ENCODE results near the gene L1CAM. TPM values are rescaled to one million over a fixed set of nuclear protein-coding genes. Genes with fewer than 3 reads are reported as not detected.

Gene L1CAM
- total and polyA plus RNA-seq, 2 donors (not counting 1 experiment from before 2014, with no cell fraction given): 9.4 to 19.9 TPM

DNA sequence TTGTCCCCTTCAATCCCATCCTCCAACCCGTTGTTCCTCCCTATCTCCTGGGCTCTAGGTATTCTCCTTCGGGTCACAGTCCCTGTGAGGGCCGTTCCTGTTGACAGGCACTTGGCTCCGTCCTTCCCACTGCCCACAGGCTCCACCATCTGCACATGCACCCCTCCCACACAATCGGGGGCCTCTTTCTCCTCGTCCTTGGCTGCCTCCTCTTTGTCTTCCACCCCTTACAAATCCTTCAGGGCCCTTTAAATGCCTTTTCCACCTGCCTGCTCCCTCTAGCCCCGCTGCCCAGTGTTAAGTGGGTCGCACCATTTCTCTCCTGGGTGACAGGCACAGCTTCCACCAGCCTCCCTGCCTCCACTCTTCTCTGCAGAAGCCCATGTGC is 15.8 kb upstream of the L1CAM start:
- no peaks in the 10 kb centered on the region for H3K36me3 ChIP-seq (replicated peaks in 1 of 2; ENCODE audit: control extremely low read depth in 1 of 2, control insufficient read depth in 1 of 2, extremely low read depth in 1 of 2, insufficient read depth in 2 of 2, low read length in 1 of 2)
- H3K4me1 Mint-ChIP-seq: peaks cover 49% of the 10 kb centered on the region
- no peaks in the 10 kb centered on the region for H3K9me3 Mint-ChIP-seq (ENCODE audit: insufficient read depth)
- H3K27ac Mint-ChIP-seq: peak overlapping the region; percentile 80
- no peak overlapping the region for H3K27ac ChIP-seq (ENCODE audit: low read length in 2 of 2)
- H3K79me2 ChIP-seq (ENCODE audit: control insufficient read depth, insufficient read depth, low read length): no peaks in the 10 kb centered on the region
- ChIA-PET POLR2A (interaction anchor here (0.6 kb wide), 1 partner anchor 34 kb away, joined by 3 read pairs; no protein-coding TSS in a partner anchor), CTCF (no interaction called here)
- TF ChIP-seq, protein P1, sequence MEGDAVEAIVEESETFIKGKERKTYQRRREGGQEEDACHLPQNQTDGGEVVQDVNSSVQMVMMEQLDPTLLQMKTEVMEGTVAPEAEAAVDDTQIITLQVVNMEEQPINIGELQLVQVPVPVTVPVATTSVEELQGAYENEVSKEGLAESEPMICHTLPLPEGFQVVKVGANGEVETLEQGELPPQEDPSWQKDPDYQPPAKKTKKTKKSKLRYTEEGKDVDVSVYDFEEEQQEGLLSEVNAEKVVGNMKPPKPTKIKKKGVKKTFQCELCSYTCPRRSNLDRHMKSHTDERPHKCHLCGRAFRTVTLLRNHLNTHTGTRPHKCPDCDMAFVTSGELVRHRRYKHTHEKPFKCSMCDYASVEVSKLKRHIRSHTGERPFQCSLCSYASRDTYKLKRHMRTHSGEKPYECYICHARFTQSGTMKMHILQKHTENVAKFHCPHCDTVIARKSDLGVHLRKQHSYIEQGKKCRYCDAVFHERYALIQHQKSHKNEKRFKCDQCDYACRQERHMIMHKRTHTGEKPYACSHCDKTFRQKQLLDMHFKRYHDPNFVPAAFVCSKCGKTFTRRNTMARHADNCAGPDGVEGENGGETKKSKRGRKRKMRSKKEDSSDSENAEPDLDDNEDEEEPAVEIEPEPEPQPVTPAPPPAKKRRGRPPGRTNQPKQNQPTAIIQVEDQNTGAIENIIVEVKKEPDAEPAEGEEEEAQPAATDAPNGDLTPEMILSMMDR (IDR thresholded peaks at IDR 0.05): no peak
- no peak for TF ChIP-seq EZH2 (IDR thresholded peaks at IDR 0.05; ENCODE audit: borderline replicate concordance, insufficient read depth, low read depth, low read length, poor library complexity, severe bottlenecking)
- H3K27me3 ChIP-seq (replicated peaks in 1 of 4; ENCODE audit: control extremely low read depth in 1 of 4, control insufficient read depth in 3 of 4, insufficient read depth in 4 of 4, low read length in 3 of 4): no peaks in the 10 kb centered on the region
- no peaks in the 10 kb centered on the region for H3K9me3 ChIP-seq (ENCODE audit: control extremely low read depth in 1 of 3, control insufficient read depth in 2 of 3, insufficient read depth in 1 of 3, low read length in 2 of 3)
- H3K4me3 Mint-ChIP-seq: peak overlapping the region; percentile 72
- no peak overlapping the region for H3K9ac ChIP-seq (ENCODE audit: low read length)
- peaks cover 45 to 48% of the 10 kb centered on the region in 2 donors for H3K4me1 ChIP-seq (ENCODE audit: control insufficient read depth in 2 of 2, insufficient read depth in 2 of 2, low read length in 2 of 2)
- peak overlapping the region; percentile 64 for H3K4me2 ChIP-seq (replicated peaks; ENCODE audit: low read depth, low read length, poor library complexity, severe bottlenecking)
- no peak for ATAC-seq (ENCODE audit: low read depth)
- DNase-seq: no peak
- no peak overlapping the region for H3K4me3 ChIP-seq (ENCODE audit: control extremely low read depth in 1 of 5, extremely low read depth in 1 of 5, insufficient read depth in 1 of 5, low read depth in 2 of 5, low read length in 4 of 5)
- no peak overlapping the region for H2AFZ ChIP-seq (ENCODE audit: insufficient read depth, low read depth, low read length, poor library complexity, severe bottlenecking)
- intact Hi-C loops (cut with micrococcal nuclease): no loop called here
- no peaks in the 10 kb centered on the region for H4K20me1 ChIP-seq (ENCODE audit: control insufficient read depth, insufficient read depth, low read length, poor library complexity, severe bottlenecking)
- 80% methylated on average over 2 of the region's 8 CpGs for WGBS (ENCODE audit: insufficient coverage)
- no peaks in the 10 kb centered on the region for H3K27me3 Mint-ChIP-seq

DNA sequence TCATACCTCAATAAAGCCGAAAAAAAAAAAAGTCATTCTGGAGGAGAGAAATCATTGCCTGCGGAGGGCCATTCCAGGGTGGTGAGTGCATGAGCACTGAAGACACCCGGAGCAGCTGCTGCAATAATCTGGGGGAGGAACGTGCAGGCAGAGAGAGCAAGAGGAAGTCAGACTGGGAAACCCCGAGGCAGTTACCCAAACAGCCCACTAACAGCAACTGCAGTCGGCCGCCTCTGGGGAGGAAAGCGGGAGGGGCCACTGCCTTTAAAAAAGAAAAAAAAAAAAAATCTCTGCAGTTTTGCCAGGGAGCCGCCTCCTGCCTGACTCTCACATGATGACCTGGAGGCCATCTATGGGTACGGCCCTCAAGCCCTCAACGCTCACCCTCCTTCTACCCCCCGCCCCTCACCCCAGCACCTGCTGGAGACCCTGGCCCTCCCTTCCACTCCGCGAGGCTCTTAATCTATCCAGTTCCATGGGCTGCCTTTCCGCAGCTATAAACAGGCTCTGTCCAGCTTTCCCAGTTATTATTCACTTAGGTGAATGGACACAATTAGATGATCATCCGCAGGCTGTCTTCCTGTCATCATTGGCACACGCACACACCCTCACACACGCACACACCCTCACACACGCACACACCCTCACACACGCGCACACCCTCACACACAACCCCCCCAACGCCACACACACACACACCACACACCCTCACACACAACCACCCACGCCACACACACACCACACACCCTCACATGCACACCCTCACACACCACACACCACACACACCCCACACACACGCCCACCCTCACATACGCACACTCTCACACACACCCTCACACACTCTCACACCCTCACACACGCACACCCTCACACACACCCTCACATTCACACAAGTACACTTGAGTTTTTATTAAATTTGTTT is 15.1 kb upstream of the L1CAM start:
- intact Hi-C loops (cut with micrococcal nuclease): no loop called here
- Histone ChIP-seq H3K4me2 (replicated peaks; ENCODE audit: low read depth, low read length, poor library complexity, severe bottlenecking) (peak overlapping the region; percentile 64), H3K79me2 (ENCODE audit: control insufficient read depth, insufficient read depth, low read length) (no peaks in the 10 kb centered on the region), H3K27me3 (replicated peaks in 1 of 4; ENCODE audit: control extremely low read depth in 1 of 4, control insufficient read depth in 3 of 4, insufficient read depth in 4 of 4, low read length in 3 of 4) (no peaks in the 10 kb centered on the region), H3K9ac (ENCODE audit: low read length) (peak overlapping the region; percentile 20), H3K4me3 (ENCODE audit: control extremely low read depth in 1 of 5, extremely low read depth in 1 of 5, insufficient read depth in 1 of 5, low read depth in 2 of 5, low read length in 4 of 5) (peak overlapping the region in 1 of 5 experiments; percentile 6), H2AFZ (ENCODE audit: insufficient read depth, low read depth, low read length, poor library complexity, severe bottlenecking) (no peak overlapping the region), H4K20me1 (ENCODE audit: control insufficient read depth, insufficient read depth, low read length, poor library complexity, severe bottlenecking) (no peaks in the 10 kb centered on the region), H3K36me3 (replicated peaks in 1 of 2; ENCODE audit: control extremely low read depth in 1 of 2, control insufficient read depth in 1 of 2, extremely low read depth in 1 of 2, insufficient read depth in 2 of 2, low read length in 1 of 2) (no peaks in the 10 kb centered on the region), H3K27ac (ENCODE audit: low read length in 2 of 2) (peak overlapping the region; percentile 29 to 52), H3K9me3 (ENCODE audit: control extremely low read depth in 1 of 3, control insufficient read depth in 2 of 3, insufficient read depth in 1 of 3, low read length in 2 of 3) (no peaks in the 10 kb centered on the region), H3K4me1 (ENCODE audit: control insufficient read depth in 2 of 2, insufficient read depth in 2 of 2, low read length in 2 of 2) (peaks cover 45 to 48% of the 10 kb centered on the region in 2 donors)
- CTCF ChIA-PET: interaction anchor here (0.9 to 1.4 kb wide), 3 partner anchors 14 to 30 kb away, joined by 3 to 4 read pairs (median 3); no protein-coding TSS in a partner anchor
- POLR2A ChIA-PET: interaction anchor here (0.6 to 1.6 kb wide), 5 partner anchors 15 to 255 kb away, joined by 3 to 5 read pairs (median 4); partner anchors contain the start of gene L1CAM
- H3K27ac Mint-ChIP-seq: peak overlapping the region; percentile 81
- WGBS (ENCODE audit: insufficient coverage): 41% methylated on average over 3 of the region's 26 CpGs
- H3K27me3 Mint-ChIP-seq: no peaks in the 10 kb centered on the region
- ATAC-seq (ENCODE audit: low read depth): peak; percentile 87
- TF ChIP-seq EZH2 (IDR thresholded peaks at IDR 0.05; ENCODE audit: borderline replicate concordance, insufficient read depth, low read depth, low read length, poor library complexity, severe bottlenecking): no peak
- TF ChIP-seq, protein P1 (IDR thresholded peaks at IDR 0.05): no peak
- H3K9me3 Mint-ChIP-seq (ENCODE audit: insufficient read depth): no peaks in the 10 kb centered on the region
- H3K4me3 Mint-ChIP-seq: peak overlapping the region; percentile 72
- peak; percentile 82 for DNase-seq
- peaks cover 48% of the 10 kb centered on the region for H3K4me1 Mint-ChIP-seq
